Upper lobe of left lung (tissue), 6 donors: Measurements from ENCODE around the gene SLF2. TPM values are rescaled to one million over a fixed set of nuclear protein-coding genes. Genes with fewer than 3 reads are reported as not detected.

Source experiments
- ATAC-seq, 2 donors: fragments of 200-7000 bp; cut with Tn5 transposase; one replicate each; pipeline ENCODE4 v1.9.1; 2022; ENCODE audit warnings: mild to moderate bottlenecking in 2 of 2, moderate library complexity in 2 of 2; ENCODE audit not compliant: low FRiP score in 2 of 2
- DNase-seq, 2 donors: peaks; one replicate each; pipeline ENCODE4 v3.0.0-alpha.2; 2019 to 2020
- H3K27ac ChIP-seq, 4 donors: fragments of 200-600 bp; sonication (generic); one replicate each; pipeline ENCODE4 v1.5.1; 2016 to 2019
- H3K27me3 ChIP-seq, 4 donors: fragments of 200-600 bp; sonication (generic); one replicate each; pipeline ENCODE4 v1.5.1; 2017 to 2019
- H3K36me3 ChIP-seq, 4 donors: fragments of 200-600 bp; sonication (generic); one replicate each; pipeline ENCODE4 v1.5.1; 2016 to 2019
- H3K4me1 ChIP-seq, 4 donors: fragments of 200-600 bp; sonication (generic); one replicate each; pipeline ENCODE4 v1.5.1; 2018 to 2019
- H3K4me3 ChIP-seq, 4 donors: fragments of 200-600 bp; sonication (generic); one replicate each; pipeline ENCODE4 v1.5.1; 2017 to 2019; ENCODE audit warnings: mild to moderate bottlenecking in 2 of 4, moderate library complexity in 1 of 4
- H3K9me3 ChIP-seq, 4 donors: fragments of 200-600 bp; sonication (generic); one replicate each; pipeline ENCODE4 v1.5.1; 2018 to 2019
- CTCF ChIP-seq, 6 experiments: fragments of 450-650 bp in 4 of 6; fragments of 200-600 bp in 2 of 6; sonication (generic) in 2 of 6; IDR thresholded peaks; one replicate each; pipeline ENCODE4 v1.5.1; 2016 to 2019; ENCODE audit warnings: antibody characterized with exemption in 6 of 6
- EP300 ChIP-seq, 4 donors: sonication (generic); formaldehyde crosslinking; IDR thresholded peaks; one replicate each; pipeline ENCODE4 v1.5.1; 2017; ENCODE audit warnings: antibody characterized with exemption in 4 of 4, control low read depth in 2 of 4
- POLR2A ChIP-seq, 4 donors: fragments of 450-650 bp; IDR thresholded peaks; one replicate each; pipeline ENCODE4 v1.5.1; 2016 to 2017; ENCODE audit warnings: antibody characterized with exemption in 4 of 4, mild to moderate bottlenecking in 2 of 4
- POLR2AphosphoS5 ChIP-seq, 2 donors: sonication (generic); formaldehyde crosslinking; IDR thresholded peaks; one replicate each; pipeline ENCODE4 v1.5.1; 2017; ENCODE audit warnings: antibody characterized with exemption in 2 of 2
- WGBS, 2 donors: methylation state at CpG; one replicate each; pipeline ENCODE4 v1.1.5; 2017 to 2018; 5-methylcytosine and 5-hydroxymethylcytosine counted together
- total RNA-seq, 6 donors: library from RNA; depleted of rRNA in 4 of 6; stranded (reverse); fragments of >200 nt in 4 of 6; gene quantifications; one replicate each; pipeline versions ENCODE4 v1.1.0 to v1.2.1, GENCODE V29; 2016 to 2021
- donor health status: DM: no; HTN: no; CAD: no; lungs with moderate emphysema.
- donor health status: DM: no; HTN: yes; CAD: no; lungs with severe emphysema.

SLF2 gene
- total RNA-seq, 6 donors from 2014 or later: 13.4 to 60.8 (median 28.2) TPM

GRCh38 chr10:100864978-100865377 is 47.8 kb upstream of the SLF2 start:
- no peaks in the 10 kb centered on the region for H3K9me3 ChIP-seq
- WGBS, 2 donors: 43 to 47% methylated on average over 4 of the region's 4 CpGs
- H3K27me3 ChIP-seq: peaks cover 0 to 10% (median 0%) of the 10 kb centered on the region in 4 donors
- no peak overlapping the region for H3K27ac ChIP-seq
- no peak overlapping the region for H3K4me3 ChIP-seq
- no peak for DNase-seq
- ATAC-seq: no peak
- peaks cover 0 to 3% (median 0%) of the 10 kb centered on the region in 4 donors for H3K4me1 ChIP-seq
- TF ChIP-seq POLR2A (IDR thresholded peaks at IDR 0.05) (no peak), CTCF (IDR thresholded peaks at IDR 0.05) (no peak), POLR2AphosphoS5 (IDR thresholded peaks at IDR 0.05) (no peak), EP300 (IDR thresholded peaks at IDR 0.05) (no peak)
- no peaks in the 10 kb centered on the region for H3K36me3 ChIP-seq

GRCh38 chr10:100866010-100866409 is 46.8 kb upstream of the SLF2 start:
- H3K27me3 ChIP-seq: peaks cover 0 to 10% (median 0%) of the 10 kb centered on the region in 4 donors
- DNase-seq (no peak), ATAC-seq (no peak)
- no peaks in the 10 kb centered on the region for H3K36me3 ChIP-seq
- H3K9me3 ChIP-seq: no peaks in the 10 kb centered on the region
- H3K27ac ChIP-seq: no peak overlapping the region
- peaks cover 0 to 3% (median 0%) of the 10 kb centered on the region in 4 donors for H3K4me1 ChIP-seq
- H3K4me3 ChIP-seq: no peak overlapping the region
- TF ChIP-seq CTCF (IDR thresholded peaks at IDR 0.05): no peak
- no peak for TF ChIP-seq POLR2AphosphoS5 (IDR thresholded peaks at IDR 0.05)
- TF ChIP-seq POLR2A (IDR thresholded peaks at IDR 0.05): no peak
- WGBS, 2 donors: 64 to 66% methylated on average over 7 of the region's 7 CpGs

GRCh38 chr10:100866575-100867098 is 46.1 kb upstream of the SLF2 start:
- DNase-seq: no peak

GRCh38 chr10:100867261-100867963 is 45.4 kb upstream of the SLF2 start:
- no peak overlapping the region for H3K27ac ChIP-seq
- H3K36me3 ChIP-seq: no peaks in the 10 kb centered on the region
- 76 to 80% methylated on average over 8 of the region's 8 CpGs for WGBS, 2 donors
- TF ChIP-seq POLR2AphosphoS5 (IDR thresholded peaks at IDR 0.05): no peak
- no peak for TF ChIP-seq CTCF (IDR thresholded peaks at IDR 0.05)
- TF ChIP-seq POLR2A (IDR thresholded peaks at IDR 0.05): no peak
- no peak for TF ChIP-seq EP300 (IDR thresholded peaks at IDR 0.05)
- peaks cover 0 to 10% (median 0%) of the 10 kb centered on the region in 4 donors for H3K27me3 ChIP-seq
- ATAC-seq (no peak), DNase-seq (no peak)
- peaks cover 0 to 3% (median 0%) of the 10 kb centered on the region in 4 donors for H3K4me1 ChIP-seq
- no peaks in the 10 kb centered on the region for H3K9me3 ChIP-seq
- H3K4me3 ChIP-seq: no peak overlapping the region

More at GRCh38 chr10:100866575-100867098, 46.1 kb upstream of the SLF2 start:
- Histone ChIP-seq H3K9me3 (no peaks in the 10 kb centered on the region), H3K36me3 (no peaks in the 10 kb centered on the region), H3K27ac (no peak overlapping the region), H3K4me3 (no peak overlapping the region), H3K27me3 (peaks cover 0 to 10% (median 0%) of the 10 kb centered on the region in 4 donors), H3K4me1 (peaks cover 0 to 3% (median 0%) of the 10 kb centered on the region in 4 donors)
- WGBS, 2 donors: 14 to 21% methylated on average over 18 to 21 of the region's 21 CpGs
- ATAC-seq: no peak
- TF ChIP-seq CTCF (IDR thresholded peaks at IDR 0.05) (no peak), POLR2AphosphoS5 (IDR thresholded peaks at IDR 0.05) (no peak), EP300 (IDR thresholded peaks at IDR 0.05) (no peak), POLR2A (IDR thresholded peaks at IDR 0.05) (no peak)
